Measurements from ENCODE around the gene ATG7.

Gene ATG7

GRCh38 chr3:11362600-11362999, 90.4 kb downstream of the ATG7 start:
- DNase-seq, result peak; percentile 24

- DNase-seq, result no peak
These were observed 91.5 kb downstream of the ATG7 start for GRCh38 chr3:11363715-11364114.

GRCh38 chr3:11364181-11364580, 92.0 kb downstream of the ATG7 start:
- peak; percentile 52 for DNase-seq

DNA sequence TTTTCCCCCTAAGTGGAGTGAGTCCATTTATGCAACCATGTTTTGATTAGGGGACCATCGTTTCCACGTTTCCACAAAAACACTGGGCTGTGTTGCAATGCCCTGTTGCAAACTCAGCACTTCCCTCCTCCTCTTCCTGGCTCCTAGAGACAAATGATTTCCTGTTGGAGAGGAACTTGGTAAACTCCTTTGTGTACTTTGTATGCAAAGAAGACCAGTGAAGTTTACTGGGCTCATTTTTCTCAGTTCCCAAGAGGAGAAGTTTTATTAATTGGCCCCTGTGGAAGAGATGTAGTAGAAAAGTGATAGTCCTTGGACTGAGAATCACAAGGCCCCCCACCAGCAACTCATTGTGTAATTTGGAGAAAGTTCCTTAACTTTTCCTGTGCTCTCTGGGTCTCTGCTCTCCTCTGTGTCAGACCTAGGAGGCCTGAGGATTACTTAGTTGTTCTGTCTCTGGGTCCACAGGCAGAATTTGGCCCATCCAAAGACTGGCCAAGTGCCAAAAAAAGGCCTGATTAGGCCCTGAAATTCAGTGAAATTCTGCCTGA, 95.0 kb downstream of the ATG7 start:
- DNase-seq, result peak; percentile 56

- DNase-seq, result no peak
These were observed 98.0 kb downstream of the ATG7 start for GRCh38 chr3:11370191-11370590.

DNA sequence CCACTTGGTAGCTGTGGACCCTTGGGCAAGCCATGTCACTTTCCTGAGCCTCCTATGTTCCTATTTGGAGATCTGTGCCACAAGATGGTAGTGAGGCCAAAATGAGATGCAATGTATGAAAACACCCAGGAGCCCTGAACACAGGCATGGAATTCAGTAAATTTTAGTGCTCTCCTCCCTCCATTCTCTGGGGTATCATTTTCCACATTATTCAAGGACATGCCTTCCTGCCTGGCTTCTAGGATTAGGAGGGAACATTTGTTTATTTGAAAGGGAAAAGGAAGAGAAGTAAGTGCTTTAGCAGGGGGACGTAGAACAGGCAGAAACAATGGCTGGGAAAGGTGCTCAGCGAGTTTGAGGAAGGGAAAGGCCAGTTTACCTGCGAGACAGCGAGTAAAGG, 98.8 kb downstream of the ATG7 start:
- no peak for DNase-seq

DNA sequence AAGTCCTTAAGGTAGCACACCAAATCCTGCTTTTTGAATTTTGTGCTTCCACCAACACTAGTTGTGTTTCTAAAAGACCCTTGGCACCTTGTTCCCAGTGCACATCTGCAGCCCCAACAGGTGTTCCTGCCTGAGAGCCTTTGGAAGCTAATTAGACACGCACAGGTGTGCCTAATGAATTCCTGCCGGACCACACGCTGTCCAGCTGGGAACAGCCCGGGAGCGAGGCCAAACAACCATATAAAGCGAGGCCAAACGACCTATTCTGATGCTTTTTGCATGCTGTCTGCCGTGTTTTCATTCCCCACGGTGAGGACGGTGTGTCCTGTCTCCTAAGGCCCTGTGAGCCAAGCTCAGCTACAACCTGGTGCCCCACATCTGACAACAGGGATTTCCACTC, 99.5 kb downstream of the ATG7 start:
- DNase-seq, result no peak

GRCh38 chr3:11373235-11373634, 101.0 kb downstream of the ATG7 start:
- no peak for DNase-seq

- no peak for DNase-seq
These were observed 101.5 kb downstream of the ATG7 start for GRCh38 chr3:11373654-11374053.

- DNase-seq, result no peak
These were observed 103.3 kb downstream of the ATG7 start for GRCh38 chr3:11375333-11376088.

DNA sequence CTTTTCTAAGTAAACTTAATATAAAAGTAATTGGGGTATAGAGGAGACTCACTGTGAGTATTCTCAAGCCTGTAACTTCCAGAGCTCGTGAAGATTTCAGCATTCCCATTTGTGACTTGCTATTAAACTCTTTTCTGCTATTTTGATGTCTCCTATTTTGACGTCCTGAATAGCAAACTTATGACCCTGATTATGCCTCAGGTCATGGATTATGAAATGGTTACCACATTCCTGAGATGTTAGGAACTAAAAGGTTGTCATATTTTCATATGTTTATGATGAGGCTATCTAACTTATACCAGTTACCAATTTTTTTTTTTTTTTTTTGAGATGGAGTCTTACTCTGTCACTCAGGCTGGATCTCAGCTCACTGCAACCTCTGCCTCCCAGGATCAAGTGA, 105.5 kb downstream of the ATG7 start:
- no peak for DNase-seq

DNA sequence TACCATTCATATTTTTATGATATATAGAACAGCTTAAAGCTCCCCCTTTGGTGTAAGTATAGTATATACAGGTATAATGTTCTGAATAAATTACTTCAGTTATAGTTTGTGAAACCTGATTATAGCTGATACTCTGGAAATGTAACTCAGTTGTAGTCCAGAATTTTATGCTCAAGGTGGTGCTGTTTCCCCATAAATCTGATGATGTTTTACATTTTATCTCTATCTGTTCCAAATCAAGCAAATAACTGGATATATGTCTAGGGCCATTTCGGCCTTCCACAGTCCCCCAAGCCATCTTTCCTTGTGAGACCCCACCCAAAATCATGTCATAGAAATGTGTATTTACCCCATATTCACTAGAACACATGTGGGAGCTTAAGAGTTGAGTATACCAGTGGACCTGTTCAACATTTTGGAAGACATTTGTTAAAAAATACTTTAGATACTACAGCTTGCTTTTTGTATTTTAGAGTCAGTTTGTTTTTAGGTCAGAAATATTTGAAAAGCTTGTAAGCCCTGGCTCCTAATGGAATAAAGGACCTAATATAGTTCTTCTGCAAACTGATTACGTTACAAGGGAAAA, 107.1 kb downstream of the ATG7 start:
- DNase-seq, result peak; percentile 64

GRCh38 chr3:11379824-11380701, 107.9 kb downstream of the ATG7 start:
- DNase-seq, result peak; percentile 39

DNA sequence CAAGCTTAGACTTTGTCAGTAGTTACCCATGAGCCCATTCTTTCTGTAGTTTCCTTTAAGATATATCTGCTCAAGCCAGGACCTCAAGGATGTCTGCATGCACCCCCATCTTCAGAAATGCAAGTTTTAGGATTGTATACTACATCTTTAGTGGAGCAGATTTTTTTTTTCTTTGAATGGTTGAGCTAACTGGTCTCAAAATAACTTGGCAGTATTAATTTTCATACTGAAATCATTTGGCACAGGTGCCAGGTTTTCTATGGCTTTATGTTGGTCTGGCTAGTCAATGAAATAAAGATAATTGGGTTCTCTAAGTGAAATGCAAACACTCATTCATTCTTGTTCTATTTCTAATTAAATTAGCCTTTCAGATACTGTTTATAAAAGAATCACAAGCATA, 108.9 kb downstream of the ATG7 start:
- DNase-seq, result no peak

GRCh38 chr3:11381563-11381962, 109.4 kb downstream of the ATG7 start:
- no peak for DNase-seq

GRCh38 chr3:11382146-11382745, 110.0 kb downstream of the ATG7 start:
- no peak for DNase-seq

- DNase-seq, result no peak
These were observed 111.9 kb downstream of the ATG7 start for GRCh38 chr3:11384074-11384473.

DNA sequence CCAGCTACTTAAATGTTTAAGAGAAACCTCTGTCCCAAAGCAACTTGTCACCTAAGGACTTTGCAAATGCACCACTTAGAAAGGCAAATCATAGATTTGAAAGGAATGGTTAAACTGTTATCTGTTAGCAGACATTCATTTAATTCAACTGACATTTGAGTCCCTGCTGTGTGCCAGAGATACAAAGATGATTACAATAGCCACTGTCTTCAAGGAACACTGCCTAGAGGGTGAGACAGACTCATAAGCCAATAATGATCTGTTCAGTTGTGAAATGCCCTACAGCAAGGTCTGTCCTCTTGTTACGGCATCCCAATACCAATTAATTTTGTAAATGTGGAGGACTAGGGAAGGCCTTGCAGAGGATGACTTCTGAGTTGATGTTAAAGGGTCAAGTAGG, 113.1 kb downstream of the ATG7 start:
- DNase-seq, result no peak

DNA sequence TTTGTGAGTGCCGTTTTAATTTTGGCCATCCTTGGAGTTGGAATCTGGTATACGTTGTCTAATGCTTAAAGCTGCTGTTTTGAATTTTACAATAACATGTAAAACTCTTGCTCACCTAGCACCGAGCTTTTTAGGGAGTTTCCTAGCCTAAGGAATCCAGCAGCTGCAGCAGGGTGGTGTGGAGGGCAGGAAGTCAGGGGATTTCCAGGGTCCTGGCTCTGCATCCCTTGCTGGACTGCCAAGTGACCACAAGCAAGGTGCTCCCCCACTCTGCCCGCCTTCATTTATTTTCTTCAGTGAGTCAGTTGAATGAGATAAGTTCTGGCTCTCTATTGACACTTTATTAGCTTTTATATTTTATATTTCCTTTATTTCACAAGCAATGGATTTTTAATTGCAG, 113.7 kb downstream of the ATG7 start:
- DNase-seq, result no peak

- peak; percentile 89 for DNase-seq
These were observed 114.4 kb downstream of the ATG7 start for GRCh38 chr3:11386465-11387113.

GRCh38 chr3:11389386-11390268, 117.4 kb downstream of the ATG7 start:
- peak; percentile 68 for DNase-seq
